ENCODE measurements around the gene SNX22.

DNA sequence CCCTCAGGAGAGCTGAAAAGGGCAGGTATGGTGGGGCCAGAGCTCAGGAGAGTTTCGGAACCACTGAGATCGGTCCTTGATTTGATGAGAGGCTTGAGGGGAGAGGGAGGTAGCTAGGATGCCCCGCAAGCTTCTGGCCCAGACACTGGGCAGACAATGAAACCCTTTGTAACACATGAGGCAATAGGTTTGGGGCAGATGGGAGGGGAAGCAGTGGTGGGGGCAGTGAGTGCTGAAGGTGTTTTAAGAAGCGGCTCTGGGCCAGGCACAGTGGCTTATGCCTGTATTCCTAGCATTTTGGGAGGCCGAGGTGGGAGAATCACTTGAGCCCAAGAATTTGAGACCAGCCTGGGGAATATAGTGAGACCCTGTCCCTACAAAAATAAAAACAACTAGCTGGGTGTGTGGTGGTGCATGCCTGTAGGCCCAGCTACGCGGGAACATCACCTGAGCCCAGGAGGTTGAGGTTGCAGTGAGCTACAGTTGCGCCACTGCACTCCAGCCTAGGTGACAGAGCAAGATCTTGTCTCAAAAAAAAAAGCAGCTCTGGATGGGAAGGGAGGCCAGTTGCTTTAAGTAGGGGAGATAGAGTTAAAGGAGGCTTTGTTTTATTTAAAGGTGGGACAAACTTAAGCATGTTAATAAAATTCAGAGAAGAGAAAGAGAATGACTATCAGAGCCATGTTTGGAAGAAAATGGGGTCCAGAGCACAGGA is 9.6 kb upstream of the SNX22 start:
- TF ChIP-seq, protein P1, sequence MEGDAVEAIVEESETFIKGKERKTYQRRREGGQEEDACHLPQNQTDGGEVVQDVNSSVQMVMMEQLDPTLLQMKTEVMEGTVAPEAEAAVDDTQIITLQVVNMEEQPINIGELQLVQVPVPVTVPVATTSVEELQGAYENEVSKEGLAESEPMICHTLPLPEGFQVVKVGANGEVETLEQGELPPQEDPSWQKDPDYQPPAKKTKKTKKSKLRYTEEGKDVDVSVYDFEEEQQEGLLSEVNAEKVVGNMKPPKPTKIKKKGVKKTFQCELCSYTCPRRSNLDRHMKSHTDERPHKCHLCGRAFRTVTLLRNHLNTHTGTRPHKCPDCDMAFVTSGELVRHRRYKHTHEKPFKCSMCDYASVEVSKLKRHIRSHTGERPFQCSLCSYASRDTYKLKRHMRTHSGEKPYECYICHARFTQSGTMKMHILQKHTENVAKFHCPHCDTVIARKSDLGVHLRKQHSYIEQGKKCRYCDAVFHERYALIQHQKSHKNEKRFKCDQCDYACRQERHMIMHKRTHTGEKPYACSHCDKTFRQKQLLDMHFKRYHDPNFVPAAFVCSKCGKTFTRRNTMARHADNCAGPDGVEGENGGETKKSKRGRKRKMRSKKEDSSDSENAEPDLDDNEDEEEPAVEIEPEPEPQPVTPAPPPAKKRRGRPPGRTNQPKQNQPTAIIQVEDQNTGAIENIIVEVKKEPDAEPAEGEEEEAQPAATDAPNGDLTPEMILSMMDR (IDR thresholded peaks at IDR 0.05): no peak
- no peak for TF ChIP-seq CEBPB (IDR thresholded peaks at IDR 0.05)

Data from A549 (cell line).